CD4-positive, alpha-beta memory T cell (primary cell): ENCODE measurements around the gene OTUB1. TPM values are rescaled to one million over a fixed set of nuclear protein-coding genes. Genes with fewer than 3 reads are reported as not detected.

Source experiments
- CTCF ChIA-PET: fragments of 350-600 bp; sonication (Branson Sonifier 250); formaldehyde crosslinking; loops from one replicate; lab custom pipeline; 2021; ENCODE audit warnings: inconsistent platforms; ENCODE audit not compliant: partially characterized antibody; lab: Charles Lee
- POLR2A ChIA-PET: fragments of 350-600 bp; sonication (Branson Sonifier 250); formaldehyde crosslinking; loops from one replicate; lab custom pipeline; 2021; ENCODE audit not compliant: partially characterized antibody; lab: Charles Lee
- DNase-seq, 5 donors: peaks; one replicate each; pipeline versions ENCODE4 v3.0.0 to v3.0.0-alpha.2; 2020 to 2022; ENCODE audit warnings: mixed read lengths in 1 of 5
- H3K27ac ChIP-seq: one replicate; pipeline ENCODE4 v1.7.0; 2013; ENCODE audit warnings: low read depth, low read length
- H3K27me3 ChIP-seq: 2 replicates; pipeline ENCODE4 v1.7.0; 2013; ENCODE audit warnings: mild to moderate bottlenecking, low read length, moderate library complexity; ENCODE audit not compliant: insufficient read depth
- H3K36me3 ChIP-seq: 2 replicates; pipeline ENCODE4 v1.7.0; 2013; ENCODE audit warnings: mild to moderate bottlenecking, low read length, moderate library complexity; ENCODE audit not compliant: insufficient read depth
- H3K4me1 ChIP-seq: 2 replicates; pipeline ENCODE4 v1.7.0; 2013; ENCODE audit warnings: mild to moderate bottlenecking, low read length, moderate library complexity; ENCODE audit not compliant: insufficient read depth
- H3K4me3 ChIP-seq, 2 donors: one replicate each; pipeline ENCODE4 v1.7.0; 2013; ENCODE audit warnings: low read length in 2 of 2, mild to moderate bottlenecking in 1 of 2
- H3K9me3 ChIP-seq, 2 donors: one replicate each; pipeline ENCODE4 v1.7.0; 2013; ENCODE audit warnings: low read length in 2 of 2, control low read depth in 1 of 2; ENCODE audit not compliant: control insufficient read depth in 1 of 2
- H3K27ac Mint-ChIP-seq, 7 donors: one replicate each; pipeline ENCODE4 v1.8.0; 2020 to 2021; ENCODE audit warnings: mixed read lengths in 7 of 7, mild to moderate bottlenecking in 6 of 7, inconsistent platforms in 3 of 7, moderate library complexity in 3 of 7
- H3K27me3 Mint-ChIP-seq, 2 donors: one replicate each; pipeline ENCODE4 v1.8.0; 2020 to 2021; ENCODE audit warnings: mixed read lengths in 2 of 2
- H3K36me3 Mint-ChIP-seq, 2 donors: one replicate each; pipeline ENCODE4 v1.8.0; 2020 to 2021; ENCODE audit warnings: mixed read lengths in 2 of 2, inconsistent platforms in 1 of 2, mild to moderate bottlenecking in 1 of 2
- H3K4me1 Mint-ChIP-seq, 4 donors: one replicate each; pipeline ENCODE4 v1.8.0; 2020 to 2021; ENCODE audit warnings: mixed read lengths in 4 of 4, mild to moderate bottlenecking in 1 of 4
- H3K4me3 Mint-ChIP-seq, 8 donors: one replicate each; pipeline ENCODE4 v1.8.0; 2020 to 2021; ENCODE audit warnings: mixed read lengths in 8 of 8, mild to moderate bottlenecking in 7 of 8, moderate library complexity in 6 of 8, inconsistent platforms in 3 of 8
- H3K9me3 Mint-ChIP-seq, 8 donors: one replicate each; pipeline ENCODE4 v1.8.0; 2020 to 2021; ENCODE audit warnings: mixed read lengths in 8 of 8, mild to moderate bottlenecking in 5 of 8, inconsistent platforms in 3 of 8, moderate library complexity in 1 of 8
- intact Hi-C: fragments of 100-400 bp; cut with micrococcal nuclease; formaldehyde crosslinking; loops from one replicate; pipeline ENCODE4 v1.15.1; 2023
- polyA plus RNA-seq, 2 donors: library from polyadenylated mRNA; unstranded; fragments of 300-500 nt; fragmentation: Illumina TruSeq; gene quantifications; one replicate each; pipeline ENCODE4 v1.2.3, GENCODE V29; 2021
- total RNA-seq, 2 experiments: library from RNA; stranded (reverse); gene quantifications; one replicate each; pipeline ENCODE4 v1.2.3, GENCODE V29; 2021

Gene OTUB1
- total and polyA plus RNA-seq, 4 experiments from 2014 or later, result 72.9 to 171 (median 102) TPM

- Histone ChIP-seq H3K4me1 (no peaks in the 10 kb centered on the region), H3K27ac (no peak overlapping the region), H3K4me3 (no peak overlapping the region), H3K36me3 (no peaks in the 10 kb centered on the region), H3K9me3 (no peaks in the 10 kb centered on the region), H3K27me3 (no peaks in the 10 kb centered on the region)
- Mint-ChIP-seq H3K4me1 (peaks cover 0 to 6% (median under 1%) of the 10 kb centered on the region in 4 donors), H3K9me3 (peaks cover 0 to 6% (median 0%) of the 10 kb centered on the region in 8 donors), H3K4me3 (no peak overlapping the region), H3K27ac (no peak overlapping the region), H3K36me3 (no peaks in the 10 kb centered on the region), H3K27me3 (peaks cover 18 to 36% of the 10 kb centered on the region in 2 donors)
- no peak for DNase-seq
- ChIA-PET CTCF (no interaction called here), POLR2A (no interaction called here)
- intact Hi-C loops, result no loop called here
These were observed 43.5 kb downstream of the OTUB1 start for GRCh38 chr11:64029773-64030172.

- Histone ChIP-seq H3K9me3 (no peaks in the 10 kb centered on the region), H3K4me1 (no peaks in the 10 kb centered on the region), H3K4me3 (no peak overlapping the region), H3K36me3 (no peaks in the 10 kb centered on the region), H3K27me3 (no peaks in the 10 kb centered on the region), H3K27ac (no peak overlapping the region)
- Mint-ChIP-seq H3K27me3 (peaks cover 23 to 41% of the 10 kb centered on the region in 2 donors), H3K4me3 (no peak overlapping the region), H3K9me3 (peaks cover 0 to 6% (median 0%) of the 10 kb centered on the region in 8 donors), H3K27ac (no peak overlapping the region), H3K36me3 (no peaks in the 10 kb centered on the region), H3K4me1 (peaks cover 1 to 12% (median 4%) of the 10 kb centered on the region in 4 donors)
- DNase-seq, result no peak
- CTCF ChIA-PET, result no interaction called here
- POLR2A ChIA-PET, result no interaction called here
- intact Hi-C loops, result no loop called here
These were observed 44.8 kb downstream of the OTUB1 start for GRCh38 chr11:64031001-64031400.

- Mint-ChIP-seq H3K9me3 (peaks cover 0 to 4% (median 0%) of the 10 kb centered on the region in 8 donors), H3K27me3 (peaks cover 23 to 34% of the 10 kb centered on the region in 2 donors), H3K4me3 (no peak overlapping the region), H3K4me1 (peaks cover 1 to 12% (median 4%) of the 10 kb centered on the region in 4 donors), H3K36me3 (no peaks in the 10 kb centered on the region), H3K27ac (no peak overlapping the region)
- no peaks in the 10 kb centered on the region for H3K36me3 ChIP-seq
- no peak for DNase-seq
- no peaks in the 10 kb centered on the region for H3K9me3 ChIP-seq
- peaks cover 3% of the 10 kb centered on the region for H3K27me3 ChIP-seq
- ChIA-PET CTCF (interaction anchor here (1.0 kb wide), 1 partner anchor 32 kb away, joined by 3 read pairs; no protein-coding TSS in a partner anchor), POLR2A (no interaction called here)
- intact Hi-C loops, result no loop called here
- no peak overlapping the region for H3K4me3 ChIP-seq
- no peaks in the 10 kb centered on the region for H3K4me1 ChIP-seq
- no peak overlapping the region for H3K27ac ChIP-seq
These were observed 45.8 kb downstream of the OTUB1 start for GRCh38 chr11:64032050-64032449.

GRCh38 chr11:64034411-64034811 is 48.2 kb downstream of the OTUB1 start:
- Histone ChIP-seq H3K27ac (no peak overlapping the region), H3K9me3 (no peaks in the 10 kb centered on the region), H3K27me3 (peaks cover 12% of the 10 kb centered on the region), H3K4me1 (no peaks in the 10 kb centered on the region), H3K4me3 (no peak overlapping the region), H3K36me3 (no peaks in the 10 kb centered on the region)
- Mint-ChIP-seq H3K27me3 (peaks cover 19 to 35% of the 10 kb centered on the region in 2 donors), H3K9me3 (peaks cover 0 to 2% (median 0%) of the 10 kb centered on the region in 8 donors), H3K4me3 (peak overlapping the region in 3 of 8 donors; percentile 6 to 36 (median 33)), H3K36me3 (no peaks in the 10 kb centered on the region), H3K27ac (peak overlapping the region in 1 of 7 donors; percentile 30), H3K4me1 (peaks cover 1 to 12% (median 4%) of the 10 kb centered on the region in 4 donors)
- no peak for DNase-seq
- POLR2A ChIA-PET, result no interaction called here
- intact Hi-C loops, result no loop called here
- CTCF ChIA-PET, result no interaction called here

- POLR2A ChIA-PET, result no interaction called here
- Histone ChIP-seq H3K9me3 (no peaks in the 10 kb centered on the region), H3K4me3 (no peak overlapping the region), H3K27ac (no peak overlapping the region), H3K36me3 (no peaks in the 10 kb centered on the region), H3K27me3 (peaks cover 12% of the 10 kb centered on the region), H3K4me1 (no peaks in the 10 kb centered on the region)
- intact Hi-C loops, result no loop called here
- CTCF ChIA-PET, result no interaction called here
- peaks cover 0 to 2% (median 0%) of the 10 kb centered on the region in 8 donors for H3K9me3 Mint-ChIP-seq
- no peaks in the 10 kb centered on the region for H3K36me3 Mint-ChIP-seq
- peak overlapping the region; percentile 9 to 72 (median 56) for H3K4me3 Mint-ChIP-seq
- H3K4me1 Mint-ChIP-seq, result peaks cover 1 to 12% (median 4%) of the 10 kb centered on the region in 4 donors
- no peak for DNase-seq
- H3K27ac Mint-ChIP-seq, result no peak overlapping the region
- peaks cover 16 to 34% of the 10 kb centered on the region in 2 donors for H3K27me3 Mint-ChIP-seq
These were observed 48.9 kb downstream of the OTUB1 start for GRCh38 chr11:64035081-64035524.

- DNase-seq, result no peak
These were observed 49.3 kb downstream of the OTUB1 start, which contains the start of gene FLRT1 for GRCh38 chr11:64035576-64035975. FLRT1 (plus strand) TSS chr11:64035931; CDS start chr11:64116268, 80,337 bp downstream.

GRCh38 chr11:64036087-64037026 is 50.1 kb downstream of the OTUB1 start:
- ChIA-PET POLR2A (interaction anchor here (1.1 kb wide), 1 partner anchor 40 kb away, joined by 3 read pairs; no protein-coding TSS in a partner anchor), CTCF (no interaction called here)
- Histone ChIP-seq H3K4me1 (no peaks in the 10 kb centered on the region), H3K36me3 (no peaks in the 10 kb centered on the region), H3K27me3 (peaks cover 12% of the 10 kb centered on the region), H3K27ac (no peak overlapping the region), H3K4me3 (no peak overlapping the region), H3K9me3 (no peaks in the 10 kb centered on the region)
- Mint-ChIP-seq H3K36me3 (no peaks in the 10 kb centered on the region), H3K27ac (no peak overlapping the region), H3K9me3 (peaks cover 0 to 2% (median 0%) of the 10 kb centered on the region in 8 donors), H3K4me3 (no peak overlapping the region), H3K27me3 (peaks cover 16 to 33% of the 10 kb centered on the region in 2 donors), H3K4me1 (peaks cover 1 to 12% (median 4%) of the 10 kb centered on the region in 4 donors)
- DNase-seq, result no peak
- intact Hi-C loops, result no loop called here

More at GRCh38 chr11:64035576-64035975, 49.3 kb downstream of the OTUB1 start, which contains the start of gene FLRT1:
- peaks cover 16 to 33% of the 10 kb centered on the region in 2 donors for H3K27me3 Mint-ChIP-seq
- H3K4me3 Mint-ChIP-seq, result peak within 1 kb of the TSS; percentile 9 to 72 (median 56)
- H3K27ac ChIP-seq, result no peak within 1 kb of the TSS
- ChIA-PET POLR2A (no interaction called here), CTCF (no interaction called here)
- H3K4me3 ChIP-seq, result no peak within 1 kb of the TSS
- H3K9me3 ChIP-seq, result no peaks in the 10 kb centered on the region
- H3K27me3 ChIP-seq, result peaks cover 12% of the 10 kb centered on the region
- no peaks in the 10 kb centered on the region for H3K4me1 ChIP-seq
- no peak within 1 kb of the TSS for H3K27ac Mint-ChIP-seq
- peaks cover 1 to 12% (median 4%) of the 10 kb centered on the region in 4 donors for H3K4me1 Mint-ChIP-seq
- H3K9me3 Mint-ChIP-seq, result peaks cover 0 to 2% (median 0%) of the 10 kb centered on the region in 8 donors
- intact Hi-C loops, result no loop called here
- H3K36me3 Mint-ChIP-seq, result no peaks in the 10 kb centered on the region
- H3K36me3 ChIP-seq, result no peaks in the 10 kb centered on the region
